ENCODE results near the gene SLC8A2. TPM values are rescaled to one million over a fixed set of nuclear protein-coding genes. Genes with fewer than 3 reads are reported as not detected.
A peak's percentile ranks its signal among the peaks of the same experiment; 100 is the strongest.

Gene SLC8A2
- total and polyA plus RNA-seq, 2 of the 4 experiments (the other 2 are of a cell fraction), result 0.05 TPM; not detected in 1

- no peak overlapping the region for H3K4me3 ChIP-seq (ENCODE audit: insufficient read depth, low read depth, low read length)
- H3K9ac ChIP-seq (ENCODE audit: low read depth, low read length), result no peak overlapping the region
- TF ChIP-seq MAZ (IDR thresholded peaks at IDR 0.05; ENCODE audit: borderline replicate concordance, low read depth, low read length), result no peak
- no peak for TF ChIP-seq USF2 (IDR thresholded peaks at IDR 0.05; ENCODE audit: low read depth, low read length)
- no peak for TF ChIP-seq RFX5 (IDR thresholded peaks at IDR 0.05; ENCODE audit: low read depth, low read length)
- TF ChIP-seq CEBPB (IDR thresholded peaks at IDR 0.05; ENCODE audit: low read depth, low read length), result no peak
- no peak for TF ChIP-seq BHLHE40 (IDR thresholded peaks at IDR 0.05; ENCODE audit: low read depth, low read length)
- no peak for TF ChIP-seq CHD1 (IDR thresholded peaks at IDR 0.05; ENCODE audit: low read depth, low read length)
- no peak for TF ChIP-seq MAFK (IDR thresholded peaks at IDR 0.05; ENCODE audit: low read depth, low read length)
- TF ChIP-seq CTCF (conservative IDR thresholded peaks at IDR 0.05; ENCODE audit: low read depth, low read length), result no peak
- no peak for TF ChIP-seq ELK1 (IDR thresholded peaks at IDR 0.05; ENCODE audit: borderline replicate concordance, low read depth, low read length)
- TF ChIP-seq RCOR1 (IDR thresholded peaks at IDR 0.05; ENCODE audit: insufficient replicate concordance, low read length), result no peak
- TF ChIP-seq SMC3 (IDR thresholded peaks at IDR 0.05; ENCODE audit: low read depth, low read length), result no peak
- TF ChIP-seq RAD21 (IDR thresholded peaks at IDR 0.05; ENCODE audit: low read length), result no peak
- no peak for TF ChIP-seq POLR2A (IDR thresholded peaks at IDR 0.05; ENCODE audit: low read depth, low read length)
- no peak for TF ChIP-seq MXI1 (IDR thresholded peaks at IDR 0.05; ENCODE audit: borderline replicate concordance, low read depth, low read length)
- H4K8ac ChIP-seq (ENCODE audit: low read depth in 2 of 2, low read length in 2 of 2), result no peak overlapping the region
- dilution Hi-C loops (cut with HindIII; ENCODE audit: low sequenced_read_pairs, unreplicated experiment), result no loop called here
- H4K20me1 ChIP-seq (ENCODE audit: insufficient read depth, low read length), result no peaks in the 10 kb centered on the region
- no peak overlapping the region for H4K5ac ChIP-seq (ENCODE audit: low read depth, low read length)
- no peak overlapping the region for H2BK20ac ChIP-seq (ENCODE audit: low read depth, low read length)
- H3K4ac ChIP-seq (ENCODE audit: low read depth, low read length), result no peak overlapping the region
- H3K18ac ChIP-seq (ENCODE audit: low read depth, low read length), result no peak overlapping the region
- no peak overlapping the region for H2BK120ac ChIP-seq (ENCODE audit: low read depth, low read length)
- no peak overlapping the region for H2BK15ac ChIP-seq (ENCODE audit: low read depth, low read length)
- BruUV-seq (replicated peaks), result no TSS peak
- H3K27ac ChIP-seq (ENCODE audit: insufficient read depth, low read length), result no peak overlapping the region
- H3K23ac ChIP-seq (ENCODE audit: low read depth, low read length), result no peak overlapping the region
- no peak overlapping the region for H3K4me2 ChIP-seq (ENCODE audit: low read depth, low read length)
- H2BK5ac ChIP-seq (ENCODE audit: low read depth, low read length, poor library complexity, severe bottlenecking), result no peak overlapping the region
- H3K9me1 ChIP-seq (ENCODE audit: insufficient read depth, low read length), result no peaks in the 10 kb centered on the region
- H3K36me3 ChIP-seq (ENCODE audit: control insufficient read depth, insufficient read depth, low read length), result peaks cover 2% of the 10 kb centered on the region; the same call in 1 of the 2 replicates
- peak overlapping the region; percentile 72 for H2AFZ ChIP-seq (replicated peaks; ENCODE audit: low read length, poor library complexity)
- no peak overlapping the region for H4K91ac ChIP-seq (ENCODE audit: insufficient read depth, low read depth, low read length)
- POLR2A ChIA-PET (ENCODE audit: unreplicated experiment), result interaction anchor here (0.6 kb wide), 1 partner anchor 13 kb away, joined by 3 read pairs; no protein-coding TSS in a partner anchor
- no peak overlapping the region for H2AK9ac ChIP-seq (replicated peaks; ENCODE audit: low read depth, low read length, poor library complexity)
- peaks cover 2% of the 10 kb centered on the region; the same call in 1 of the 2 replicates for H3K4me1 ChIP-seq (ENCODE audit: control insufficient read depth, insufficient read depth, low read length)
- DNase-seq, result no peak
- no peaks in the 10 kb centered on the region for H3K9me3 ChIP-seq (ENCODE audit: control insufficient read depth, insufficient read depth, low read length)
- in situ Hi-C loops (cut with MboI; ENCODE audit: low sequenced_read_pairs), result no loop called here
- H2AK5ac ChIP-seq (ENCODE audit: low read depth, low read length), result no peak overlapping the region
- intact Hi-C loops (cut with micrococcal nuclease), result loop anchor here (5.0 kb wide), 1 partner anchor 43 kb away; no protein-coding TSS in a partner anchor
- no peak for ATAC-seq (ENCODE audit: low read depth)
- no peak overlapping the region for H3K56ac ChIP-seq (ENCODE audit: extremely low read depth, insufficient read depth, low read length)
- H3K79me1 ChIP-seq (ENCODE audit: low read depth in 1 of 2, low read length in 2 of 2), result peaks cover 0 to 18% of the 10 kb centered on the region in 2 experiments; a peak in 2 of 4 replicates
- H3K27me3 ChIP-seq (ENCODE audit: control insufficient read depth, insufficient read depth, low read length), result no peaks in the 10 kb centered on the region
- H3K14ac ChIP-seq (replicated peaks; ENCODE audit: low read depth, low read length), result no peak overlapping the region
- CTCF ChIA-PET, result no interaction called here
- WGBS, 2 experiments (ENCODE audit: extremely low coverage in 2 of 2, insufficient read length in 1 of 2), result 67% methylated on average over 3 of the region's 16 CpGs; no CpG with 5 or more reads in 1 of the 2 experiments
Observed at GRCh38 chr19:47480658-47481057, 9.0 kb upstream of the SLC8A2 start.

Measured in IMR-90 (cell line).